GM12891 (cell line): ENCODE measurements around the gene EIF5A.

Experiments
- DNase-seq: peaks from one replicate; pipeline ENCODE4 v3.0.0; 2011; ENCODE audit warnings: low spot score; ENCODE audit not compliant: insufficient read length
- FAIRE-seq: peaks from 2 replicates; lab custom pipeline; 2011; peaks lifted over from hg19 to GRCh38; lab: Jason Lieb, UNC
- PAX5 ChIP-seq: IDR thresholded peaks from 2 replicates; pipeline ENCODE4 v1.6.1; 2011; ENCODE audit warnings: low read length, moderate library complexity, mild to moderate bottlenecking; ENCODE audit not compliant: insufficient read depth, severe bottlenecking
- POLR2A ChIP-seq: IDR thresholded peaks from 2 replicates; pipeline ENCODE4 v1.6.1; 2011; ENCODE audit warnings: low read depth, low read length, control low read depth
- POLR2AphosphoS5 ChIP-seq: IDR thresholded peaks from 2 replicates; pipeline ENCODE4 v1.6.1; 2011; ENCODE audit warnings: low read depth, low read length, control low read depth
- POU2F2 ChIP-seq: IDR thresholded peaks from 2 replicates; pipeline ENCODE4 v1.6.1; 2011; ENCODE audit warnings: low read depth, mild to moderate bottlenecking, control low read depth, low read length, moderate library complexity
- SPI1 ChIP-seq: IDR thresholded peaks from 2 replicates; pipeline ENCODE4 v1.6.1; 2011; ENCODE audit warnings: low read depth, low read length, control low read depth
- TAF1 ChIP-seq: IDR thresholded peaks from 2 replicates; pipeline ENCODE4 v1.6.1; 2011; ENCODE audit warnings: low read depth, low read length, control low read depth

The EIF5A gene

GRCh38 chr17:7354262-7354843 is 46.9 kb downstream of the EIF5A start:
- DNase-seq (no peak), FAIRE-seq (peak; percentile 78)
- TF ChIP-seq POU2F2 (peak; percentile 56; the same call in 1 of the 2 replicates), SPI1 (no peak), POLR2A (no peak)

DNA sequence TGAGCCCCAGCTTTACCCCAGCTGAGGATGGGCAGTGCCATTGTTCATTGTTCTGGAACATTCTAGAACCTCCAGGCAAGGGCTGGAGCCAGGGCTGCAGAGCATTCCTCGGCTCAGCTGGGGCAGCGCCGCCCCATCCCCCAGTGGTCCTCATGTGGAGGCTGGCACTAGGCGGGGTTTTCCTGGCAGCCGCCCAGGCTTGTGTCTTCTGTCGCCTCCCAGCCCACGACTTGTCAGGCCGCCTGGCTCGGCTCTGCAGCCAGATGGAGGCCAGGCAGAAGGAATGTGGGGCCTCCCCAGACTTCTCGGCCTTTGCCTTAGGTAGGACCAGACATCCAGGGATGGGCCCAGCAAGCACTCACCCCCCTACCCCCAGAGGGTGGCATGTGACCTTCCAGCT is 47.6 kb downstream of the EIF5A start, which contains the start of gene TMEM95:
Gene TMEM95, plus strand, starts transcription at position 104 of the 400 bp plus-strand sequence. Its CDS starts 49 bp downstream, at position 153.
- TF ChIP-seq POU2F2 (no peak), PAX5 (no peak), SPI1 (no peak), POLR2AphosphoS5 (no peak), POLR2A (no peak), TAF1 (no peak)
- DNase-seq (no peak), FAIRE-seq (no peak)

DNA sequence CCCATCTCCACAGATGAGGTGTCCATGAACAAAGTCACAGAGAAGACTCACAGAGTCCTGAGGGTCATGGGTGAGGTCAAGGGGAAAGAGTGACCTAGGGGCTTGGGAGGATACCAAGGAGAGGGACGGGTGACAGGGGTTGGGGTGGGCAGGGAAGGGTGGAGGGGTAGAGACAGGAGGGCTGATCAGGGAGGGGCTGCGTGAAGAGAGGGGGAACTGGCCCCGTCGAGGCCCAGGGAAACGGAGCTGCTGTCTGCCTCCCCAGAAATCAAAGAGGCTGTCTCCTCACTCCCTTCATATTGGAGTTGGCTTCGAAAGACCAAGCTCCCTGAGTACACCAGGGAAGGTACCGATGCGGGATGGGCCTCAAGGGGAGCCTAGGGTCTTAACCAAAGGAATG is 48.1 kb downstream of the EIF5A start:
- FAIRE-seq, result no peak
- no peak for DNase-seq
- TF ChIP-seq POLR2AphosphoS5 (no peak), SPI1 (no peak), POLR2A (no peak), PAX5 (no peak), TAF1 (no peak), POU2F2 (no peak)

- TF ChIP-seq SPI1, result peak; percentile 5; the same call in 1 of the 2 replicates
- no peak for TF ChIP-seq PAX5
- DNase-seq (peak; percentile 83), FAIRE-seq (peak; percentile 99)
Measured at GRCh38 chr17:7356072-7356549, 48.7 kb downstream of the EIF5A start.

- FAIRE-seq, result no peak
- DNase-seq, result no peak
- TF ChIP-seq TAF1 (no peak), POU2F2 (no peak), POLR2AphosphoS5 (no peak), SPI1 (no peak), PAX5 (no peak), POLR2A (no peak)
Measured at GRCh38 chr17:7356756-7357155, 49.3 kb downstream of the EIF5A start.

- no peak for FAIRE-seq
- DNase-seq, result no peak
- no peak for TF ChIP-seq POLR2A
- no peak for TF ChIP-seq POLR2AphosphoS5
- TF ChIP-seq SPI1, result no peak
Measured at GRCh38 chr17:7357381-7357780, 50.0 kb downstream of the EIF5A start.

DNA sequence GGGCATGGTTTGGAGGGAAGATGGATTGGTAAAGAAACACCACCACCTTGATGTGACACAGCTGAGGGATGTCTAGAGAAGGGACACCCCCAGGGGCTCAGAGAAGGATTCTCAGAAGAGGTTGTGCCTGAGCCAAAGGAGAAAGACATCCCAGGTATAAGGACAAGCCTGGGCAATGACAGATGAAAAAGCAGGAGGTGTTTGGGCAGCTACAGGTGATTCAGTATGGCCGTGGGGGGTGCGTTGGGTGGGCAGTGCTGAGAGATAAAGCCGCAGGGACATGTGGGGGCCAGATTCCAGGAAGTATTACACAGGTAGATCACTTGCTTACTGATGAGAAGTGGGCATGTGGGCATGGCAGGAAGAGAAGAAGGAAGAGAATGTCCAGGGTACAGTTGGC is 54.5 kb downstream of the EIF5A start:
- no peak for FAIRE-seq
- no peak for TF ChIP-seq TAF1
- TF ChIP-seq POLR2A, result no peak
- no peak for TF ChIP-seq PAX5
- TF ChIP-seq SPI1, result no peak
- TF ChIP-seq POLR2AphosphoS5, result no peak
- no peak for DNase-seq
